HepG2 (cell line): ENCODE measurements around the gene ARHGAP10. TPM values are rescaled to one million over a fixed set of nuclear protein-coding genes. Genes with fewer than 3 reads are reported as not detected.

Source experiments
- ATAC-seq: fragments of 200-7000 bp; cut with Tn5 transposase; 3 replicates; pipeline ENCODE4 v1.9.1; 2020; ENCODE audit warnings: mild to moderate bottlenecking, moderate library complexity
- BruUV-seq: library from RNA; stranded (reverse); fragments of 400-500 nt; replicated peaks from 2 replicates; lab custom pipeline; 2021; lab: Mats Ljungman, UMichigan
- CTCF ChIA-PET: fragments of 300-600 bp; formaldehyde crosslinking; extraction: SDS; loops from one replicate; lab custom pipeline; 2021; ENCODE audit warnings: low total read pairs, inconsistent platforms, low intra/inter-chr PET ratio; lab: Yijun Ruan, JAX
- POLR2A ChIA-PET: fragments of 350-600 bp; sonication (Branson Sonifier 250); formaldehyde crosslinking; loops from one replicate; lab custom pipeline; 2020; ENCODE audit warnings: antibody characterized with exemption, inconsistent platforms; lab: Yijun Ruan, JAX
- DNase-seq: peaks from one replicate; pipeline ENCODE4 v3.0.0-alpha.2; 2015; ENCODE audit warnings: low spot score
- FAIRE-seq: peaks from 3 replicates; lab custom pipeline; 2011; peaks lifted over from hg19 to GRCh38; lab: Jason Lieb, UNC
- H2AFZ ChIP-seq: one replicate; pipeline ENCODE4 v1.6.1; 2011; ENCODE audit warnings: low read length, inconsistent platforms
- H3K27ac ChIP-seq: fragments of 300-600 bp; 3 replicates; pipeline ENCODE4 v1.8.0; 2011; ENCODE audit warnings: mixed run types, mild to moderate bottlenecking, mixed read lengths, low read length, inconsistent platforms; ENCODE audit not compliant: insufficient read depth; ENCODE audit errors: extremely low read length
- H3K27me3 ChIP-seq, 2 experiments: fragments of 200-600 bp in 1 of 2; 2 replicates in 1 of 2; 3 replicates in 1 of 2; pipeline versions ENCODE4 v1.6.0 to v1.8.0; 2011; ENCODE audit warnings: low read length in 2 of 2, mild to moderate bottlenecking in 2 of 2, moderate library complexity in 2 of 2, inconsistent platforms in 1 of 2; ENCODE audit not compliant: insufficient read depth in 2 of 2, control insufficient read depth in 1 of 2
- H3K36me3 ChIP-seq, 2 experiments: fragments of 200-600 bp in 1 of 2; replicated peaks in 1 of 2; 2 replicates in 1 of 2; 3 replicates in 1 of 2; pipeline versions ENCODE4 v1.5.1 to v1.8.0; 2011; ENCODE audit warnings: low read length in 2 of 2, inconsistent platforms in 1 of 2; ENCODE audit not compliant: insufficient read depth in 2 of 2, control insufficient read depth in 1 of 2
- H3K4me1 ChIP-seq: 2 replicates; pipeline ENCODE4 v1.5.1; 2012; ENCODE audit warnings: low read length, inconsistent platforms; ENCODE audit not compliant: insufficient read depth
- H3K4me2 ChIP-seq: 2 replicates; pipeline ENCODE4 v1.6.0; 2011; ENCODE audit warnings: low read depth, low read length, inconsistent platforms
- H3K4me3 ChIP-seq, 3 experiments: fragments of 200-600 bp in 1 of 3; sonication (generic), shearing (Covaris generic) in 1 of 3; replicated peaks in 1 of 3; 2 replicates each; pipeline ENCODE4 v1.5.1; 2011 to 2016; ENCODE audit warnings: low read length in 3 of 3, inconsistent platforms in 2 of 3, low read depth in 2 of 3, mild to moderate bottlenecking in 2 of 3, control low read depth in 1 of 3, mixed read lengths in 1 of 3; ENCODE audit not compliant: insufficient read depth in 1 of 3
- H3K79me2 ChIP-seq: one replicate; pipeline ENCODE4 v1.6.1; 2011; ENCODE audit warnings: low read length, inconsistent platforms; ENCODE audit not compliant: insufficient read depth
- H3K9ac ChIP-seq: 2 replicates; pipeline ENCODE4 v1.6.0; 2011; ENCODE audit warnings: mild to moderate bottlenecking, low read depth, low read length, inconsistent platforms; ENCODE audit not compliant: insufficient read depth
- H3K9me3 ChIP-seq: 2 replicates; pipeline ENCODE4 v1.5.1; 2012; ENCODE audit warnings: mild to moderate bottlenecking, low read length
- H4K20me1 ChIP-seq: 2 replicates; pipeline ENCODE4 v1.6.0; 2011; ENCODE audit warnings: inconsistent platforms, mild to moderate bottlenecking, low read length, moderate library complexity; ENCODE audit not compliant: insufficient read depth
- ADNP ChIP-seq: sonication (generic); formaldehyde crosslinking; IDR thresholded peaks from 2 replicates; pipeline ENCODE4 v1.4.0; 2020; ENCODE audit warnings: missing genetic modification reagents
- ARNT ChIP-seq: fragments of 450-650 bp; IDR thresholded peaks from 2 replicates; pipeline ENCODE4 v1.6.1; 2017
- BRD4 ChIP-seq: sonication (generic); formaldehyde crosslinking; IDR thresholded peaks from 2 replicates; pipeline ENCODE4 v1.4.0; 2020; ENCODE audit warnings: missing genetic modification reagents
- CBX5 ChIP-seq: sonication (generic); formaldehyde crosslinking; IDR thresholded peaks from 2 replicates; pipeline ENCODE4 v1.4.0; 2020; ENCODE audit warnings: missing genetic modification reagents, borderline replicate concordance
- CTCF ChIP-seq: sonication (generic); formaldehyde crosslinking; IDR thresholded peaks from 2 replicates; pipeline ENCODE4 v1.5.0; 2020; ENCODE audit warnings: mild to moderate bottlenecking, missing genetic modification reagents, moderate library complexity
- FLYWCH1 ChIP-seq: sonication (generic); formaldehyde crosslinking; IDR thresholded peaks from 2 replicates; pipeline ENCODE4 v1.8.1; 2023; ENCODE audit warnings: mild to moderate bottlenecking, missing genetic modification reagents
- HMG20A ChIP-seq: IDR thresholded peaks from 2 replicates; pipeline ENCODE4 v1.6.1; 2016; ENCODE audit warnings: borderline replicate concordance
- KLF12 ChIP-seq: sonication (generic); formaldehyde crosslinking; IDR thresholded peaks from 2 replicates; pipeline ENCODE4 v1.4.0; 2020; ENCODE audit warnings: missing genetic modification reagents, borderline replicate concordance
- MTF2 ChIP-seq: sonication (generic); formaldehyde crosslinking; IDR thresholded peaks from 2 replicates; pipeline ENCODE4 v1.5.0; 2020; ENCODE audit warnings: missing genetic modification reagents, borderline replicate concordance
- NR2F6 ChIP-seq, 2 experiments: IDR thresholded peaks; 2 replicates each; pipeline ENCODE4 v1.6.1; 2016; ENCODE audit warnings: antibody characterized with exemption in 1 of 2, mild to moderate bottlenecking in 1 of 2
- PHF21A ChIP-seq: sonication (generic); formaldehyde crosslinking; IDR thresholded peaks from 2 replicates; pipeline ENCODE4 v1.5.0; 2020; ENCODE audit warnings: mild to moderate bottlenecking, missing genetic modification reagents
- POLR2AphosphoS2 ChIP-seq: IDR thresholded peaks from 2 replicates; pipeline ENCODE4 v1.6.1; 2011; ENCODE audit warnings: low read depth, low read length, improper control_type of control experiment
- RFXAP ChIP-seq: sonication (generic); formaldehyde crosslinking; IDR thresholded peaks from 2 replicates; pipeline ENCODE4 v1.4.0; 2020; ENCODE audit warnings: missing genetic modification reagents, borderline replicate concordance
- SCMH1 ChIP-seq: sonication (generic); formaldehyde crosslinking; IDR thresholded peaks from 2 replicates; pipeline ENCODE4 v1.9.0; 2021; ENCODE audit warnings: missing genetic modification reagents, mild to moderate bottlenecking, borderline replicate concordance
- SMC3 ChIP-seq: IDR thresholded peaks from 2 replicates; pipeline ENCODE4 v1.6.1; 2011; ENCODE audit warnings: low read length, improper control_type of control experiment
- TBL1XR1 ChIP-seq: fragments of 150-350 bp; IDR thresholded peaks from 2 replicates; pipeline ENCODE4 v1.6.1; 2014; ENCODE audit warnings: borderline replicate concordance, low read length; ENCODE audit not compliant: partially characterized antibody
- TP53 ChIP-seq: sonication (generic); formaldehyde crosslinking; conservative IDR thresholded peaks from 2 replicates; pipeline ENCODE4 v1.4.0; 2020; ENCODE audit warnings: missing genetic modification reagents
- ZFP36 ChIP-seq: fragments of 150-350 bp; IDR thresholded peaks from 2 replicates; pipeline ENCODE4 v1.6.1; 2018; ENCODE audit warnings: borderline replicate concordance, low read length, low read depth; ENCODE audit not compliant: partially characterized antibody
- ZFY ChIP-seq: sonication (generic); formaldehyde crosslinking; IDR thresholded peaks from 2 replicates; pipeline ENCODE4 v1.4.0; 2020; ENCODE audit warnings: missing genetic modification reagents
- ZNF512B ChIP-seq: sonication (generic); formaldehyde crosslinking; IDR thresholded peaks from 2 replicates; pipeline ENCODE4 v1.5.1; 2020; ENCODE audit warnings: missing genetic modification reagents, mild to moderate bottlenecking, borderline replicate concordance
- ZNF543 ChIP-seq: sonication (generic); formaldehyde crosslinking; IDR thresholded peaks from 2 replicates; pipeline ENCODE4 v1.4.0; 2020; ENCODE audit warnings: mild to moderate bottlenecking, missing genetic modification reagents
- ZNF749 ChIP-seq: sonication (generic); formaldehyde crosslinking; IDR thresholded peaks from 2 replicates; pipeline ENCODE4 v1.8.0; 2022; ENCODE audit warnings: mild to moderate bottlenecking, missing genetic modification reagents, moderate library complexity, borderline replicate concordance
- WGBS: methylation state at CpG from one replicate; pipeline ENCODE4 v1.1.6; 2017; ENCODE audit warnings: low lambda C conversion rate; 5-methylcytosine and 5-hydroxymethylcytosine counted together
- in situ Hi-C: cut with HindIII; loops from 2 replicates; pipeline ENCODE4 v1.10.0; 2017; ENCODE audit warnings: low pct_unique_long_range_greater_than_20kb; ENCODE audit not compliant: extremely low pct_ligation_motif_present
- intact Hi-C: fragments of 100-400 bp; cut with micrococcal nuclease; formaldehyde crosslinking; loops from one replicate; pipeline ENCODE4 v1.10.0; 2022; ENCODE audit not compliant: unreplicated experiment
- polyA plus RNA-seq, 8 experiments: library from polyadenylated mRNA; depleted of rRNA in 3 of 8; stranded (reverse) in 7 of 8; unstranded in 1 of 8; fragments of >200 nt; fragmentation: Illumina TruSeq in 4 of 8; extraction: Trizol in 4 of 8; gene quantifications; 2 replicates each; pipeline versions ENCODE4 v1.2.1 to v1.2.3, GENCODE V29; 2011 to 2016; ENCODE audit warnings: low read depth in 4 of 8, missing spikeins in 1 of 8, mixed read lengths in 1 of 8; ENCODE audit not compliant: insufficient read depth in 1 of 8
- total RNA-seq, 5 experiments: library from RNA; depleted of rRNA; stranded (reverse); fragments of >200 nt; fragmentation: Illumina TruSeq; extraction: Trizol; gene quantifications; 2 replicates each; pipeline ENCODE4 v1.2.3, GENCODE V29; 2016; ENCODE audit warnings: low read depth in 1 of 5

Gene ARHGAP10
- total and polyA plus RNA-seq, 2 of the 13 experiments (the other 11 are each of a cell fraction or from before 2014, with no cell fraction given), result 0.45 to 1.6 TPM

- TF ChIP-seq ZNF512B (CRISPR knock-in tag), result no peak
- no peak for TF ChIP-seq ZFY (CRISPR knock-in tag)
- no peak for TF ChIP-seq TP53 (CRISPR knock-in tag)
- no peak for TF ChIP-seq ARNT
- no peak for TF ChIP-seq HMG20A (CRISPR knock-in tag)
- TF ChIP-seq SCMH1 (CRISPR knock-in tag), result no peak
- TF ChIP-seq NR2F6 (IDR thresholded peaks at IDR 0.05), result no peak
- TF ChIP-seq NR2F6 (CRISPR knock-in tag; IDR thresholded peaks at IDR 0.05), result no peak
- TF ChIP-seq RFXAP (CRISPR knock-in tag), result no peak
- no peak for TF ChIP-seq BRD4 (CRISPR knock-in tag)
- no peak for TF ChIP-seq ZNF749
- TF ChIP-seq MTF2 (CRISPR knock-in tag), result no peak
Measured at GRCh38 chr4:147916351-147916750, 184.5 kb downstream of the ARHGAP10 start (continued).

GRCh38 chr4:147923381-147923780 is 191.5 kb downstream of the ARHGAP10 start:
- Histone ChIP-seq H2AFZ (no peak overlapping the region), H3K79me2 (no peaks in the 10 kb centered on the region), H4K20me1 (no peaks in the 10 kb centered on the region), H3K9ac (no peak overlapping the region), H3K27me3 (no peaks in the 10 kb centered on the region), H3K4me3 (no peak overlapping the region), H3K36me3 (no peaks in the 10 kb centered on the region), H3K27ac (no peak overlapping the region), H3K9me3 (no peaks in the 10 kb centered on the region), H3K4me1 (no peaks in the 10 kb centered on the region), H3K4me2 (no peak overlapping the region)
- FAIRE-seq (no peak), ATAC-seq (no peak), DNase-seq (no peak)
- intact Hi-C loops (no loop called here), in situ Hi-C loops (no loop called here)
- BruUV-seq, result no TSS peak
- TF ChIP-seq ADNP, result no peak
- TF ChIP-seq ZFP36, result no peak
- TF ChIP-seq KLF12, result no peak
- no peak for TF ChIP-seq TBL1XR1
- no peak for TF ChIP-seq POLR2AphosphoS2
- TF ChIP-seq CBX5, result no peak
- TF ChIP-seq PHF21A (CRISPR knock-in tag), result no peak
- no peak for TF ChIP-seq FLYWCH1 (CRISPR knock-in tag)
- TF ChIP-seq CTCF (CRISPR knock-in tag), result no peak
- TF ChIP-seq SMC3, result no peak
- TF ChIP-seq ZNF543, result no peak
- CTCF ChIA-PET, result no interaction called here
- POLR2A ChIA-PET, result no interaction called here
- 56% methylated on average over 2 of the region's 2 CpGs for WGBS
